GM19438 (cell line): Measurements from ENCODE around the gene ELAVL3.
"Not testable (repeated sequence)": the region's sequence is repeated elsewhere in the genome, so short reads cannot be mapped to it uniquely, and the experiment has no call there.

Experiments used
- ATAC-seq: cut with Tn5 transposase; IDR thresholded peaks from one replicate; pipeline ENCODE4 v1.9.1; 2021; ENCODE audit warnings: low read depth; ENCODE audit not compliant: unreplicated experiment

ELAVL3 gene

GRCh38 chr19:11416346-11417052 lies 64.3 kb downstream of the ELAVL3 start:
- no peak for ATAC-seq

GRCh38 chr19:11414544-11414943 lies 66.3 kb downstream of the ELAVL3 start:
- ATAC-seq: no peak

GRCh38 chr19:11410682-11411081 lies 70.2 kb downstream of the ELAVL3 start:
- no peak for ATAC-seq

DNA sequence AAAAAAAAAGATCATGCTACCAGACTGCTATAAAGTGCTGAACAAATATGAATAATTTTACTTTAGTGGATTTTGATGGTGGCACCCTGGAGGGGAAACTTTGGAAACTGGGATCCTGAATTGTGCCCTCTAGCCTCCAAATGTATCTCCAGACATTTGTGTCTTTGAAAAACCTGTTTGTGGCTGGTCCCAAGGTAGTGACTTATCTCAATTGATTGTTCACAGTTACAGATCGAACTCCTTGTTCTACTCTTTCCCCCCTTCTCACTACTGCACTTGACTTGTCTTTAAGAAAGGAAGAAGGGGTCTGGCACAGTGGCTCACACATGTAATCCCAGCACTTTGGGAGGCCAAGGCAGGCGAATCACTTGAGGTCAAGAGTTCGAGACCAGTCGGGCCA lies 72.3 kb downstream of the ELAVL3 start:
- ATAC-seq: no peak

DNA sequence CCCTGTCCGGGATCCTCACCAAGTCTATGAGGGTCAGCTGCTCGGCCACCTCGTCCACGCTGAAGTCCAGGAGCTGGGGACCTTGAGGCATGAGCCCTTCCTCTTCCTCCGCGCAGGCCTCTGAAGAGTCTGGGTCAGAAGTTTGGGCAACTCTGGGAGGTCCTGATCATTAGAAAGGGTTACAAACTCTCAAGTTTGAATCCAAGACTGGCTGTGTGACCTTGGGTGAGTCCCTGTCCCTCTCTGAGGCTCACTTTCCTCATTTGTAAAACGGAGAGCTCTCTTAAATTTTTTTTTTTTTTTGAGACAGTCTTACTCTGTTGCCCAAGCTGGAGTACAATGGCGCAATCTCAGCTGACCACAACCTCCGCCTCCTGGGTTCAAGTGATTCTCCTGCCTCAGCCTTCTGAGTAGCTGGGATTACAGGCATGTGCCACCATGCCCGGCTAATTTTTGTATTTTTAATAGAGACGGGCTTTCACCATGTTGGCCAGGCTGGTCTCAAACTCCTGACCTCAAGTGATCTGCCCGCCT lies 74.1 kb downstream of the ELAVL3 start:
- not testable (repeated sequence) for ATAC-seq

DNA sequence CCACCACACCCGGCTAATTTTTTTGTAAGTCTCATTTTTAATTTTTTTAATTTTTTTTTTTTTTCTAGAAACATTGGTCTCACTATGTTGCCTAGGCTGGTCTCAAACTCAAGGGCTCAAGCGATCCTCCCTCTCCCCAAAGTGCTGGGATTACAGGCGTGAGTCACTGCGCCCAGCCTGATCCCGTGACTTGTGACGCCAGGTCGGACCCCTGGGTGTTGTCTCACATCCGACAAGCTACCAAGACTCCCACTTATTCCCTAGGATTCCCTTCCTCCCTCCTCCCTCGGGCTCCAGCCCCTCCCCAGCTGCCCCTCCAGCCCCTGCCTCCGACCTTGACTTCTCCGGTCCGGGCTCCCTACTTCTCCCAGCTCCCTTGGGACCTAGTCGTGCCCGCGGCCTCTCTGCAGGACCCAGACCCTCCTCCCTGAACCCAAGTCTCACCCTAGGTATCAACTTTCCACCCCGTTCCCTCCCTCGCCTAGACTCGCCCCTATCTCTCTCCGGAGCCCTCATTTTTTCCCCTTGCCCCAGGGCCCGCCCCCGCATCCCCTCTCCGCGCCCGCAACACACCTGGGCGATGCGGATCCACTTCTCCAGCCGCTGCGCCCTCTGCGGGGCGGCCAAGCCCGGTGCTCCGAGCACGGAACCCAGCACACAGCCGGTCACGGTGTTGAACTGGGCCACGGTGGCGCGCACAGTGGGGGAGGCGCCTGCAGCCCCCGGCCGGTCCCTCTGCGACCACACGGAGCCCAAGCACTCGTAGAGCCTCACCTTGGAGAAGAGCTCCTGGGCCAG lies 74.8 kb downstream of the ELAVL3 start:
- no peak for ATAC-seq

- no peak for ATAC-seq
Observed at GRCh38 chr19:11404588-11405222, 76.1 kb downstream of the ELAVL3 start.

DNA sequence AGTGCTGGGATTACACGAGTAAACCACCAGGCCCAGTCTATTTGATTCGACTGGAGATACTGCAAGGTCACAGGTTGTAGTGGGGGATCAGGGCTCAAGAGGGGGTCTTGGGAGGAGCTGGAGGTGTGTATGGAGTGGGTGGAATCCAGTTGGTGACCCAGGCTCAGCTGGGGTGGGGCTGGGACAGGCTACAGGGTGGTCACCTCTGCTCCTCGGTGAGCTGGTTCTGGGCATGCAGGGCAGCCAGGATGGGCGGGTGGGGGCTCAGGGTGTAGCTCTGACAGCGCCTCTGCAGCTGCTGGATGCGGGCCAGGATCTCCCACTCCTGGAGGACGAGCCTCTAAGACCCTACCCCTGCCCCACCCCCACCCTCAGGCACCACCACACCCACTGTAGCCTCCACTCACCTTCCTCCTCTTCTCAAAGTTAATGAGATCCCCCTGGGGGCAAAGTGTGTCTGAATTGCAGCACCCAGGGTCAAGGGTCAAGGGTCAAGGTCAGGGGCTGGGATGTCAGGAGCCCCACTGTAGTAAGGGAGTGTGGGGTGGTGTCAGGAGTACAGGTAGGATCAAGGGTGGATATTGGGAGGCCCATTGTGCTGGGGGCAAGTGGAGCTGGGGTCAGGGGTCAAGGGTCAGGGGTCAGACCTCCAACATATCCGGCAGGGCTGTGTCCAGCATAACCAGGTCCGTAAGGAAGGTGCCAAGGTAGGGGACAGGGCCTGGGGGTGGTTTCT lies 78.9 kb downstream of the ELAVL3 start:
- ATAC-seq: no peak
